Thyroid gland (tissue), 4 donors: ENCODE measurements around the gene CPA5.

ENCODE experiments used
- CTCF ChIP-seq, 6 experiments: fragments of 200-600 bp in 3 of 6; fragments of 450-650 bp in 3 of 6; sonication (generic) in 3 of 6; IDR thresholded peaks; one replicate each; pipeline ENCODE4 v1.5.1; 2016 to 2019; ENCODE audit warnings: antibody characterized with exemption in 6 of 6, mild to moderate bottlenecking in 2 of 6, inconsistent platforms in 1 of 6, moderate library complexity in 1 of 6
- POLR2A ChIP-seq, 2 donors: fragments of 450-650 bp; IDR thresholded peaks; one replicate each; pipeline ENCODE4 v1.6.1; 2017; ENCODE audit warnings: antibody characterized with exemption in 2 of 2, mild to moderate bottlenecking in 2 of 2, moderate library complexity in 1 of 2

- no peak for TF ChIP-seq CTCF (IDR thresholded peaks at IDR 0.05)
- TF ChIP-seq POLR2A (IDR thresholded peaks at IDR 0.05): no peak
These were observed 39.8 kb downstream of the CPA5 start for GRCh38 chr7:130384371-130384801.
